Measurements from ENCODE around the gene CHRNG.
"Not testable (repeated sequence)": the region's sequence is repeated elsewhere in the genome, so short reads cannot be mapped to it uniquely, and the experiment has no call there.

Gene CHRNG

DNA sequence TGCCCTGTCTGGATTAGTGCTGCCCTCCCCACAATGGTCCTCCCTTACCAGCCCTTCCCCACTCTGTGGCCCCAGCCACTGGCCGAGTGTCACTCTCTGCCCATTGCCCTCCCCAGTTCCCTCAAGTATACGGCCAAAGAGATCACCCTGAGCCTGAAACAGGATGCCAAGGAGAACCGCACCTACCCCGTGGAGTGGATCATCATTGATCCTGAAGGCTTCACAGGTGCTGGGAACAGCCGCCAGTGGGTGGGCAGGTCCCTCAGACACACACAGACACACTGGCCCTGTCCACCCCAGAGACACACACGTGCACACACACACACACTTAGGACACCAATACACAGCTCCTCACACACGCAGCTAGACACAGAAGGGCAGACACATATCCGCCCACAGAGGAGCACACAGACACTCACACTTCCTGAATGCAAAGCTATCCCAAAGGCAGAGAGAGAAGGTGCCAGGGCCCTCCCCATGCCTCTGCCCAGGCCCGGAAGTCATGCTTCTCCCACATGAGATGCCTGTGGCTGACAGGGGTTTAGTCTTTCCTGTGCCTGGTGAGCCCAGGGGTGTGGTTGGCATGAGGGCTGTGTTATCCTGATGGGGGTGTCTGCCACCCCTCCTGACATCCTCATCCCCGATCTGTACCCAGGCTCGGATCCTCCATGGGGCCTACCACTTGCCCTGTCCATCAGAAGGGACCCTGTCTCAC, 10.6 kb upstream of the CHRNG start:
- DNase-seq, result no peak

DNA sequence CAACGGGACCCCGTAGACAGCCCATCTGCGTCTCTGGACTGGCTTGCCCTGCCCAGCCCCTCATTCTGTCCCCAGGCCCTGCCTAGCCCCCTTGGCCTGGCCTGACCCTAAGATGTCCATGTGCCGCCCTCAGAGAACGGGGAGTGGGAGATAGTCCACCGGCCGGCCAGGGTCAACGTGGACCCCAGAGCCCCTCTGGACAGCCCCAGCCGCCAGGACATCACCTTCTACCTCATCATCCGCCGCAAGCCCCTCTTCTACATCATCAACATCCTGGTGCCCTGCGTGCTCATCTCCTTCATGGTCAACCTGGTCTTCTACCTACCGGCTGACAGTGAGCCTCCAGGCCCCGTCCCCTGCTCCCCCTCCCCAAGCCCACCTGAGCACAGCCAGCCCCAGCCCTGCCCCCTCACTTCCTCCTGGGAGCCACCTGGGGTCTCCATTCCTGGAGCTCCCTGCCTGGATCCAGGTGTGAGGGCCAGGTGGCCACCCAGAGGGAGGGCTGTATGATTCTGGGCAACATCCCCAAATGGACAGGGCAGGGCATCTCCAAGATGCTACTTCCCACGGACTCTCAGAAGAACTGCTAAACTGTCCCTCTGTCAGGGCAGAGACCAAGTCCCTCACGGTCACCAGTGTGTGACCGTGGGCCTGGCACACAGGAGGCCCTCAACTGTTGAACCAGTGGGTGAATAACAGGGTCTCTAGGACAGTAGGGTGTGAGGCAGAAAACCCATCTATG, 9.5 kb upstream of the CHRNG start:
- no peak for DNase-seq

DNA sequence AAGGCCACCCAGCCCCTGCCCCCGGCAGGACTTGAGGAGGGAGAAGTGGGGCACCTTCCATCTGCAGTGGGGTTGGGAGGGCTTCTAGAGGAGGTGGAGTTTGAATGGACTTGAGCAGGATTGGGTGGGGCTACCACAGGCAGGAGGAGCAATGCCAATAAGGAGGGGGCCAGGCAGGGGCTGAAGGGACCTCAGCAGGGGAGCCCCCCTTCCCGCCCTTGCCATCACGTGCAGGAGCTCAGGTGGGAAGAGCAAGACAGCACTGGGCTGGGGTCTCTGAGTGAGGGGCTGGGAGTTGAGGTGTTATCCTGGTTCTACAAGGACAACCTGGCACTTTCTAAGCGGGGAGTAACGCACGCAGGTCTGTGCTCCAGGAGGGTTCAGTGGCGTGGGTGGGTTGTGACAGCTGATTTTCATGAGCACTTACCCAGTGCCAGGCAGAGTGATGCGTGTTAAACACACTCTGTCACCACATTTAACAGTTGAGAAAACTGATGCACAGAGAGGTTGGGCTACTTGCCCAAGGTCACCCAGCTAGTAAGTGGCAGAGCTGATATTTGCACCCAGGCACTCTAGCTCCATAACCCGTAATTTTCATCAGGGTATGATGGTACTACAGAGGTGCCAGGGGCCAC, 8.7 kb upstream of the CHRNG start:
- DNase-seq, result no peak

GRCh38 chr2:232532419-232532818, 7.1 kb upstream of the CHRNG start:
- no peak for DNase-seq

DNA sequence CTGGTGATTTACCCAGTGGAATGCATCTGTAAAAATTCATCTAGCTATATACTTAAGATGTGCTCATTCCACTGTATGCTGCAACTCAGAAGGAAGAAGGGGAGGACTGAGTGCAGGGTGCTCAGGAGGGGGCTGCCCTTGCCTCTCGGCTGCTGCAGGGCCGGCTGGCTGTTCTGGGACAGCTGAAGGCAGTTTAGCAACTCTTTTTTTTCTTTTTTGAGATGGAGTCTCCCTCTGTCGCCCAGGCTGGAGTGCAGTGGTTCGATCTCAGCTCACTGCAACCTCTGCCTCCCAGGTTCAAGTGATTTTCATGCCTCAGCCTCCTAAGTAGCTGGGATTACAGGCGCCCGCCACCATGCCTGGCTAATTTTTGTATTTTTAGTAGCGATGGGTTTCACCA, 6.7 kb upstream of the CHRNG start:
- DNase-seq, result not testable (repeated sequence)

DNA sequence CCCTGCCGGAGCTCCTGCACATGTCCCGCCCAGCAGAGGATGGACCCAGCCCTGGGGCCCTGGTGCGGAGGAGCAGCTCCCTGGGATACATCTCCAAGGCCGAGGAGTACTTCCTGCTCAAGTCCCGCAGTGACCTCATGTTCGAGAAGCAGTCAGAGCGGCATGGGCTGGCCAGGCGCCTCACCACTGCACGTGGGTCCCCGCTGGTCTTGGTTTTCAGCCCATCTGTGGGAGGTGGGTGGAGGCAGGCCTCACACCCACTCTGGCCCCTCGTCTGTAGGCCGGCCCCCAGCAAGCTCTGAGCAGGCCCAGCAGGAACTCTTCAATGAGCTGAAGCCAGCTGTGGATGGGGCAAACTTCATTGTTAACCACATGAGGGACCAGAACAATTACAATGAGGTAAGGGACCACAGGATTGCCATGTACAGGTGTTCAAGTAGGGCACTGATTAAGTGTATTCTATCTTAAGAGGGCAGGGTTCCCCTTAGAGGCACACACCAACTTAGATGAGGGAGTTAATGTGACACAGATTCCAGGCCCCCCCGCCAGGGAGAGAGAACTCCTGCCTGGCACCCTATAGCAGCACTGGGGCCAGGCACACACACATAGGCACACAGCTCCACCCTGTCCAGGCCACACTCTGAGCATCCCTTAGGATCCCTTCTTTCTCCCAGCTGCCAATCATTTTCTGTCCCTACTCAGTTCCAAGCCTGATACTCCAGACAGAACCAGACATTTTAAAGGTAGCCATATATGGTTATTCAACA, 5.4 kb upstream of the CHRNG start:
- no peak for DNase-seq

- DNase-seq, result no peak
Observed at GRCh38 chr2:232534940-232535651, 4.4 kb upstream of the CHRNG start.

- DNase-seq, result no peak
Observed at GRCh38 chr2:232535761-232536530, 3.5 kb upstream of the CHRNG start.

DNA sequence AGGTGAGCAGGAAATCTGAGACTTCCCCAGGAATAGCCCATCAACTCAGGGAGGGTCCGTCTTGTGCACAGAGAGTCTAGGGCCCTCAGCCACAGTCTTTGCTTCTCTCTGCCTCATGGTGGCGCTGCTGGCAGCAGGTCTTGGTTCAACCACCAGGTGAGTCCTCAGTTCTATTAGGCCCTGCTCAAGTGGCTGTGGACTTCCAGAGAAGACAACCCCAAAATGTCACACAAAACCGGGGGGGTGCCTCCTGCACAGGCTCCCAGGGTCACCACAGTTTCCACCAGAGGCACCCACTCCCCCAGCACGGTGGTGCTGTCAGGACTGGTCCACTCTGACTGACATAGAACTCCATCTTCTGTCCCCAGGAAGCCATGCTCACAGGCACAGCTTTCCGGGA, 2.4 kb upstream of the CHRNG start:
- no peak for DNase-seq

DNA sequence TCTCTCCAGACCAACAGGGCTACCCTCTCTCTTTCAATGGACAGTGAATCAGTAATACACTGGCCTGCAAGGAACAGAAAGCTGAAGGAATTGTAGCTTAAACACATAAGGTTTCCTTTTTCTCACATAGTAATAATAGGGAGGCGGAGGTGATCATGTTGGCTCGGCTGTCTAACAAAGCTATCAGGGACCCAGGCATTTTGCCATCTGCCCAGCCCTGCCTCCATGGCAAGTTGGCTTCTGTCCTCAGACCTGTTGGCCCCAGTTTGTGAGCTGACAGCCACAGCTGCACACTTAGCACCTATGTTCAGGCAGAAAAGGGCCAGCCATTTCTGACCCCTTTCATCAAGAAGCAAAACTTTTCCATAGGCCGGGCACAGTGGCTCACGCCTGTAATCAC, 2.0 kb upstream of the CHRNG start:
- no peak for DNase-seq

DNA sequence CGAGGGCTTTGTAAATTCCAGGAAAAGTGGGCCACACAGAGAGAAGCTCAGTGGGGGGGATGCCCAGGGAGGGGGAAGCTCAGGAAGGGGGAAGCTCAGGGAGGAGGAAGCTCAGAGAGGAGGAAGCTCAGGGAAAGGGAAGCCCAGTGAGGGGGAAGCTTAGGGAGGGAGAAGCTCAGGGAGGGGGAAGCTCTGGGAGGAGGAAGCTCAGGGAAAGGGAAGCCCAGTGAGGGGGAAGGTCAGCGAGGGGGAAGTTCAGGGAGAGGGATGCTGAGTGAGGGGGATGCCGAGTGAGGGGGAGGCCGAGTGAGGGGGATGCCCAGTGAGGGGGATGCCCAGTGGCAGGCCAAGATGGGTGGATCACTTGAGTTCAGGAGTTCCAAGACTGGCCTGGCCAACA, 821 bp upstream of the CHRNG start:
- no peak for DNase-seq

- no peak for DNase-seq
Observed at GRCh38 chr2:232540441-232541041, 1.0 kb downstream of the CHRNG start.

GRCh38 chr2:232541195-232541960, 1.9 kb downstream of the CHRNG start:
- no peak for DNase-seq

- DNase-seq, result no peak
Observed at GRCh38 chr2:232541961-232542714, 2.6 kb downstream of the CHRNG start.

DNA sequence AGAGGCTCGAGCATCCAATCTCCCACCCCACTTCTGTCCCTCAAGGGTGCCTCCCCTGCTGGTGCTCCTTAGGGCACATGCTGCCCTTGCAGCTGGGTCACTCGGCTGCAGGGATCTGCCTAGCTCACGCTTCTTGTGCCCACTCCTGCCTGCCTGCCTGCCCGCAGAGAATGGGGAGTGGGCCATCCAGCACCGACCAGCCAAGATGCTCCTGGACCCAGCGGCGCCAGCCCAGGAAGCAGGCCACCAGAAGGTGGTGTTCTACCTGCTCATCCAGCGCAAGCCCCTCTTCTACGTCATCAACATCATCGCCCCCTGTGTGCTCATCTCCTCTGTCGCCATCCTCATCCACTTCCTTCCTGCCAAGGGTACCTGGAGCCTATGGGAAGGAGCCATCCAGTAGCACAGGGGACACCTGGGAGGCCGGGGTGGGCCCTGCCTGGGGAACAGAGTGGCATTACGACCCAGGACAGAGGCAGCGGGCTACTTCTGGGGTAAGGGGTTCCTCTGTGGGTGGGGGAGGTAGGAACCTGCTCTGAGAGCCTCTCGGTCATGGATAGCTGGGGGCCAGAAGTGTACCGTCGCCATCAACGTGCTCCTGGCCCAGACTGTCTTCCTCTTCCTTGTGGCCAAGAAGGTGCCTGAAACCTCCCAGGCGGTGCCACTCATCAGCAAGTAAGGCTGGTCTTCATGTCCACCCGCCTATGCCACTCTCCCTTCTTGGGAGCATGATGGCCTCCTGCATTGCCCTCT, 3.4 kb downstream of the CHRNG start:
- no peak for DNase-seq

GRCh38 chr2:232543491-232543890, 4.0 kb downstream of the CHRNG start:
- no peak for DNase-seq

GRCh38 chr2:232543928-232544631, 4.6 kb downstream of the CHRNG start:
- no peak for DNase-seq

- DNase-seq, result no peak
Observed at GRCh38 chr2:232544674-232545073, 5.2 kb downstream of the CHRNG start.
